IMR-90 (cell line): ENCODE measurements around the gene NT5DC2. TPM values are rescaled to one million over a fixed set of nuclear protein-coding genes. Genes with fewer than 3 reads are reported as not detected.

ENCODE experiments used
- ATAC-seq: fragments of 200-7000 bp; cut with Tn5 transposase; 2 replicates; pipeline ENCODE4 v1.9.1; 2020; ENCODE audit warnings: low read depth, mild to moderate bottlenecking, moderate library complexity
- BruUV-seq: library from RNA; stranded (reverse); fragments of 400-500 nt; replicated peaks from 2 replicates; lab custom pipeline; 2021; lab: Mats Ljungman, UMichigan
- CTCF ChIA-PET: fragments of 300-600 bp; formaldehyde crosslinking; extraction: SDS; loops from one replicate; lab custom pipeline; 2021; ENCODE audit warnings: antibody characterized with exemption; lab: Yijun Ruan, JAX
- POLR2A ChIA-PET: fragments of 300-600 bp; sonication (Branson Sonifier 250); formaldehyde crosslinking; loops from one replicate; lab custom pipeline; 2022; ENCODE audit warnings: antibody characterized with exemption; ENCODE audit not compliant: unreplicated experiment; lab: Charles Lee
- DNase-seq: peaks from one replicate; pipeline ENCODE4 v3.0.0; 2013
- H2AFZ ChIP-seq: replicated peaks from 2 replicates; pipeline ENCODE3; 2013; ENCODE audit warnings: low read length, mild to moderate bottlenecking; ENCODE audit not compliant: poor library complexity
- H2AK5ac ChIP-seq: 2 replicates; pipeline ENCODE4 v1.6.1; 2013; ENCODE audit warnings: low read depth, low read length, inconsistent platforms
- H2AK9ac ChIP-seq: replicated peaks from 2 replicates; pipeline ENCODE3; 2013; ENCODE audit warnings: mild to moderate bottlenecking, low read depth, low read length, moderate library complexity; ENCODE audit not compliant: poor library complexity
- H2BK120ac ChIP-seq: 2 replicates; pipeline ENCODE4 v1.6.1; 2013; ENCODE audit warnings: low read depth, low read length, inconsistent platforms
- H2BK15ac ChIP-seq: 3 replicates; pipeline ENCODE4 v1.6.1; 2013; ENCODE audit warnings: low read depth, low read length, inconsistent platforms
- H2BK20ac ChIP-seq: 2 replicates; pipeline ENCODE4 v1.6.1; 2013; ENCODE audit warnings: low read depth, mild to moderate bottlenecking, inconsistent platforms, low read length, moderate library complexity
- H2BK5ac ChIP-seq: 2 replicates; pipeline ENCODE4 v1.6.1; 2013; ENCODE audit warnings: mild to moderate bottlenecking, low read depth, low read length, inconsistent platforms; ENCODE audit not compliant: poor library complexity, severe bottlenecking
- H3K14ac ChIP-seq: replicated peaks from 2 replicates; pipeline ENCODE4 v1.6.1; 2013; ENCODE audit warnings: low read depth, low read length, inconsistent platforms
- H3K18ac ChIP-seq: 2 replicates; pipeline ENCODE4 v1.6.1; 2013; ENCODE audit warnings: low read depth, low read length, control low read depth
- H3K23ac ChIP-seq: 2 replicates; pipeline ENCODE4 v1.6.1; 2013; ENCODE audit warnings: low read depth, low read length, inconsistent platforms
- H3K27ac ChIP-seq: 2 replicates; pipeline ENCODE4 v1.5.1; 2013; ENCODE audit warnings: mild to moderate bottlenecking, control low read depth, low read length; ENCODE audit not compliant: insufficient read depth
- H3K27me3 ChIP-seq: 2 replicates; pipeline ENCODE4 v1.6.1; 2013; ENCODE audit warnings: low read length; ENCODE audit not compliant: control insufficient read depth, insufficient read depth
- H3K36me3 ChIP-seq: 2 replicates; pipeline ENCODE4 v1.6.1; 2013; ENCODE audit warnings: low read length, mixed read lengths; ENCODE audit not compliant: control insufficient read depth, insufficient read depth
- H3K4ac ChIP-seq: 2 replicates; pipeline ENCODE4 v1.6.1; 2013; ENCODE audit warnings: low read depth, low read length, inconsistent platforms
- H3K4me1 ChIP-seq: 2 replicates; pipeline ENCODE4 v1.6.1; 2013; ENCODE audit warnings: low read length, mixed read lengths; ENCODE audit not compliant: control insufficient read depth, insufficient read depth
- H3K4me2 ChIP-seq: 2 replicates; pipeline ENCODE4 v1.6.1; 2013; ENCODE audit warnings: low read depth, mild to moderate bottlenecking, control low read depth, low read length, moderate library complexity
- H3K4me3 ChIP-seq: 2 replicates; pipeline ENCODE4 v1.5.1; 2013; ENCODE audit warnings: low read depth, mild to moderate bottlenecking, control low read depth, low read length, moderate library complexity; ENCODE audit not compliant: insufficient read depth
- H3K56ac ChIP-seq: 2 replicates; pipeline ENCODE4 v1.6.1; 2013; ENCODE audit warnings: low read length, inconsistent platforms; ENCODE audit not compliant: insufficient read depth; ENCODE audit errors: extremely low read depth
- H3K79me1 ChIP-seq, 2 experiments: 2 replicates each; pipeline ENCODE4 v1.6.1; 2013; ENCODE audit warnings: low read length in 2 of 2, inconsistent platforms in 1 of 2, low read depth in 1 of 2
- H3K9ac ChIP-seq: 2 replicates; pipeline ENCODE4 v1.6.1; 2013; ENCODE audit warnings: low read depth, low read length, control low read depth
- H3K9me1 ChIP-seq: 2 replicates; pipeline ENCODE4 v1.6.1; 2013; ENCODE audit warnings: low read length, inconsistent platforms; ENCODE audit not compliant: insufficient read depth
- H3K9me3 ChIP-seq: 2 replicates; pipeline ENCODE4 v1.6.1; 2013; ENCODE audit warnings: low read length; ENCODE audit not compliant: control insufficient read depth, insufficient read depth
- H4K20me1 ChIP-seq: 2 replicates; pipeline ENCODE4 v1.6.1; 2013; ENCODE audit warnings: low read length, inconsistent platforms; ENCODE audit not compliant: insufficient read depth
- H4K5ac ChIP-seq: 2 replicates; pipeline ENCODE4 v1.6.1; 2013; ENCODE audit warnings: mild to moderate bottlenecking, low read depth, low read length, control low read depth
- H4K8ac ChIP-seq, 2 experiments: 2 replicates each; pipeline ENCODE4 v1.6.1; 2013; ENCODE audit warnings: low read depth in 2 of 2, low read length in 2 of 2, control low read depth in 1 of 2, inconsistent platforms in 1 of 2
- H4K91ac ChIP-seq: 2 replicates; pipeline ENCODE4 v1.6.1; 2013; ENCODE audit warnings: low read depth, low read length, inconsistent platforms; ENCODE audit not compliant: insufficient read depth
- BHLHE40 ChIP-seq: fragments of 150-350 bp; IDR thresholded peaks from 2 replicates; pipeline ENCODE4 v1.6.1; 2016; ENCODE audit warnings: mild to moderate bottlenecking, low read depth, low read length
- CEBPB ChIP-seq: IDR thresholded peaks from 2 replicates; pipeline ENCODE4 v1.6.1; 2012; ENCODE audit warnings: low read depth, low read length, improper control_type of control experiment
- CHD1 ChIP-seq: IDR thresholded peaks from 2 replicates; pipeline ENCODE4 v1.6.1; 2012; ENCODE audit warnings: low read depth, low read length, improper control_type of control experiment
- CTCF ChIP-seq: conservative IDR thresholded peaks from 2 replicates; pipeline ENCODE4 v1.5.1; 2012; ENCODE audit warnings: mild to moderate bottlenecking, low read depth, low read length, improper control_type of control experiment
- ELK1 ChIP-seq: fragments of 150-350 bp; IDR thresholded peaks from 2 replicates; pipeline ENCODE4 v1.6.1; 2016; ENCODE audit warnings: low read depth, mild to moderate bottlenecking, low read length, moderate library complexity, borderline replicate concordance
- FOS ChIP-seq: fragments of 150-350 bp; IDR thresholded peaks from 2 replicates; pipeline ENCODE4 v1.6.1; 2016; ENCODE audit warnings: low read depth, low read length
- MAFK ChIP-seq: IDR thresholded peaks from 2 replicates; pipeline ENCODE4 v1.6.1; 2012; ENCODE audit warnings: low read depth, low read length, improper control_type of control experiment
- MXI1 ChIP-seq: IDR thresholded peaks from 2 replicates; pipeline ENCODE4 v1.6.1; 2012; ENCODE audit warnings: low read depth, mild to moderate bottlenecking, low read length, moderate library complexity, borderline replicate concordance
- NFE2L2 ChIP-seq: fragments of 150-350 bp; IDR thresholded peaks from 2 replicates; pipeline ENCODE4 v1.6.1; 2016; ENCODE audit warnings: low read depth, mild to moderate bottlenecking, low read length
- POLR2A ChIP-seq: IDR thresholded peaks from 2 replicates; pipeline ENCODE4 v1.6.1; 2012; ENCODE audit warnings: mild to moderate bottlenecking, low read depth, low read length
- RAD21 ChIP-seq: IDR thresholded peaks from 2 replicates; pipeline ENCODE4 v1.6.1; 2012; ENCODE audit warnings: low read length, improper control_type of control experiment
- RCOR1 ChIP-seq: IDR thresholded peaks from 2 replicates; pipeline ENCODE4 v1.6.1; 2012; ENCODE audit warnings: mild to moderate bottlenecking, low read length, improper control_type of control experiment; ENCODE audit not compliant: insufficient replicate concordance
- RFX5 ChIP-seq: IDR thresholded peaks from 2 replicates; pipeline ENCODE4 v1.8.0; 2012; ENCODE audit warnings: low read depth, mild to moderate bottlenecking, low read length, moderate library complexity
- SMC3 ChIP-seq: fragments of 150-350 bp; IDR thresholded peaks from 2 replicates; pipeline ENCODE4 v1.6.1; 2016; ENCODE audit warnings: low read depth, mild to moderate bottlenecking, antibody characterized with exemption, low read length, moderate library complexity
- USF2 ChIP-seq: fragments of 150-350 bp; IDR thresholded peaks from 2 replicates; pipeline ENCODE4 v1.6.1; 2017; ENCODE audit warnings: mild to moderate bottlenecking, antibody characterized with exemption, low read length, low read depth
- WGBS, 2 experiments: methylation state at CpG; one replicate each; pipeline versions ENCODE4 v1.1.5 to v1.1.7; 2013; ENCODE audit warnings: missing lambda C conversion rate in 2 of 2; ENCODE audit not compliant: insufficient read length in 1 of 2; ENCODE audit errors: extremely low coverage in 2 of 2; 5-methylcytosine and 5-hydroxymethylcytosine counted together
- dilution Hi-C: fragments of 300-500 bp; cut with HindIII; formaldehyde crosslinking; loops from one replicate; pipeline ENCODE4 v1.14.3; 2018; ENCODE audit warnings: low sequenced_read_pairs; ENCODE audit not compliant: unreplicated experiment
- in situ Hi-C: fragments of 300-500 bp; cut with MboI; formaldehyde crosslinking; loops from 3 replicates; pipeline ENCODE4 v1.14.3; 2019; ENCODE audit warnings: low sequenced_read_pairs, inconsistent platforms, mixed read lengths
- intact Hi-C: fragments of 100-400 bp; cut with micrococcal nuclease; formaldehyde crosslinking; loops from 2 replicates; pipeline ENCODE4 v1.10.0; 2022
- polyA plus RNA-seq, 3 experiments: library from polyadenylated mRNA; depleted of rRNA; stranded (reverse); fragments of >200 nt; gene quantifications; 2 replicates each; pipeline ENCODE4 v1.2.3, GENCODE V29; 2012; ENCODE audit warnings: low replicate concordance in 1 of 3
- total RNA-seq: library from RNA; depleted of rRNA; stranded (reverse); fragments of >200 nt; gene quantifications from 2 replicates; pipeline ENCODE4 v1.2.3, GENCODE V29; 2012

The NT5DC2 gene
- total and polyA plus RNA-seq, 2 of the 4 experiments (the other 2 are of a cell fraction) = 161 to 200 TPM

GRCh38 chr3:52515192-52515591 lies 18.5 kb downstream of the NT5DC2 start:
- Histone ChIP-seq H2BK15ac (no peak overlapping the region), H3K9me3 (no peaks in the 10 kb centered on the region), H4K8ac (no peak overlapping the region), H3K14ac (no peak overlapping the region), H2AK9ac (no peak overlapping the region), H3K27ac (no peak overlapping the region), H4K20me1 (no peaks in the 10 kb centered on the region; the same call in 1 of the 2 replicates), H3K27me3 (peaks cover 48% of the 10 kb centered on the region), H3K9ac (no peak overlapping the region), H3K18ac (no peak overlapping the region), H3K23ac (no peak overlapping the region), H3K36me3 (no peaks in the 10 kb centered on the region), H2BK5ac (no peak overlapping the region), H3K56ac (no peak overlapping the region), H3K4me3 (no peak overlapping the region), H3K4me2 (no peak overlapping the region), H2BK120ac (no peak overlapping the region), H3K79me1 (no peaks in the 10 kb centered on the region), H2BK20ac (no peak overlapping the region), H2AK5ac (no peak overlapping the region), H2AFZ (no peak overlapping the region), H3K4me1 (peaks cover 1% of the 10 kb centered on the region; the same call in 1 of the 2 replicates), H4K5ac (no peak overlapping the region), H3K9me1 (no peaks in the 10 kb centered on the region), H3K4ac (no peak overlapping the region), H4K91ac (no peak overlapping the region)
- ATAC-seq (no peak), DNase-seq (no peak)
- dilution Hi-C loops = no loop called here
- WGBS, 2 experiments = 41% methylated on average over 3 of the region's 6 CpGs; no CpG with 5 or more reads in 1 of the 2 experiments
- in situ Hi-C loops = no loop called here
- TF ChIP-seq USF2 (no peak), RCOR1 (no peak), CEBPB (no peak), POLR2A (no peak), MXI1 (no peak), ELK1 (no peak), MAFK (no peak), RAD21 (no peak), SMC3 (no peak), RFX5 (no peak), CTCF (no peak), BHLHE40 (no peak), CHD1 (no peak), FOS (no peak), NFE2L2 (no peak)
- BruUV-seq = no TSS peak
- ChIA-PET CTCF (no interaction called here), POLR2A (no interaction called here)
- intact Hi-C loops = no loop called here
